Effector memory CD4-positive, alpha-beta T cell (primary cell): Measurements from ENCODE around the gene RPRD1B.

ENCODE experiments used
- DNase-seq, 3 donors: peaks; one replicate each; pipeline ENCODE4 v3.0.0-alpha.2; 2020
- H3K27ac ChIP-seq: 2 replicates; pipeline ENCODE4 v1.7.0; 2013; ENCODE audit warnings: mild to moderate bottlenecking, low read length, moderate library complexity; ENCODE audit not compliant: insufficient read depth, poor library complexity, severe bottlenecking
- H3K27me3 ChIP-seq: replicated peaks from 2 replicates; pipeline ENCODE4 v1.7.0; 2013; ENCODE audit warnings: mild to moderate bottlenecking, low read length; ENCODE audit not compliant: insufficient read depth, control insufficient read depth, poor library complexity, severe bottlenecking
- H3K36me3 ChIP-seq: 2 replicates; pipeline ENCODE4 v1.7.0; 2013; ENCODE audit warnings: mild to moderate bottlenecking, low read length, moderate library complexity; ENCODE audit not compliant: control insufficient read depth, insufficient read depth
- H3K4me1 ChIP-seq: 2 replicates; pipeline ENCODE4 v1.7.0; 2013; ENCODE audit warnings: low read length, mild to moderate bottlenecking; ENCODE audit not compliant: control insufficient read depth, insufficient read depth, poor library complexity, severe bottlenecking
- H3K4me3 ChIP-seq: 2 replicates; pipeline ENCODE4 v1.7.0; 2013; ENCODE audit warnings: low read length, low read depth, mild to moderate bottlenecking; ENCODE audit not compliant: insufficient read depth, poor library complexity, severe bottlenecking
- H3K9me3 ChIP-seq: 2 replicates; pipeline ENCODE4 v1.7.0; 2013; ENCODE audit warnings: mild to moderate bottlenecking, low read length, moderate library complexity; ENCODE audit not compliant: control insufficient read depth

Gene RPRD1B

GRCh38 chr20:38067717-38068365 is 34.3 kb downstream of the RPRD1B start:
- H3K27me3 ChIP-seq = no peaks in the 10 kb centered on the region
- peaks cover 81% of the 10 kb centered on the region for H3K36me3 ChIP-seq
- no peaks in the 10 kb centered on the region for H3K9me3 ChIP-seq
- no peak for DNase-seq
- H3K4me3 ChIP-seq = no peak overlapping the region
- H3K27ac ChIP-seq = no peak overlapping the region
- H3K4me1 ChIP-seq = no peaks in the 10 kb centered on the region

DNA sequence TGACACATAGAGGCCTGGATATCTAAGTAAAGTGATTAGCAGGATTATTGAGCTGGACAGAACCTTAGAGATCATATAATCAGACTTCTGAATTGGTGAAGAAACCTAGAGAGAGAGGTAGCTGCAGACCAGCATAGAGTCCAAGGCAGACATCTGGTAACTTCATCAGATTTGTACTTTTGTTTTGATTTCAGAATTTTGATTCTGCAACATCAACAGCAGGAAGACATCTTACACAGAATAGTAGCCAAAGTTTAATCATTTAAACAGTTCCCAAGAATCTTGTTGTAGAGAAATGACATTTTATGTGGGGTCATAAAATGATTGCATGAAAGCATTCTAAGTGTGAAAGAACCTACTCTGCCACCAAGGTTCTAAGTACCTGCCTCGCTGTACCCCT is 39.4 kb downstream of the RPRD1B start:
- H3K4me3 ChIP-seq = no peak overlapping the region
- DNase-seq = no peak
- H3K4me1 ChIP-seq = no peaks in the 10 kb centered on the region
- peaks cover 44% of the 10 kb centered on the region for H3K36me3 ChIP-seq
- H3K9me3 ChIP-seq = no peaks in the 10 kb centered on the region
- no peaks in the 10 kb centered on the region for H3K27me3 ChIP-seq
- no peak overlapping the region for H3K27ac ChIP-seq

DNA sequence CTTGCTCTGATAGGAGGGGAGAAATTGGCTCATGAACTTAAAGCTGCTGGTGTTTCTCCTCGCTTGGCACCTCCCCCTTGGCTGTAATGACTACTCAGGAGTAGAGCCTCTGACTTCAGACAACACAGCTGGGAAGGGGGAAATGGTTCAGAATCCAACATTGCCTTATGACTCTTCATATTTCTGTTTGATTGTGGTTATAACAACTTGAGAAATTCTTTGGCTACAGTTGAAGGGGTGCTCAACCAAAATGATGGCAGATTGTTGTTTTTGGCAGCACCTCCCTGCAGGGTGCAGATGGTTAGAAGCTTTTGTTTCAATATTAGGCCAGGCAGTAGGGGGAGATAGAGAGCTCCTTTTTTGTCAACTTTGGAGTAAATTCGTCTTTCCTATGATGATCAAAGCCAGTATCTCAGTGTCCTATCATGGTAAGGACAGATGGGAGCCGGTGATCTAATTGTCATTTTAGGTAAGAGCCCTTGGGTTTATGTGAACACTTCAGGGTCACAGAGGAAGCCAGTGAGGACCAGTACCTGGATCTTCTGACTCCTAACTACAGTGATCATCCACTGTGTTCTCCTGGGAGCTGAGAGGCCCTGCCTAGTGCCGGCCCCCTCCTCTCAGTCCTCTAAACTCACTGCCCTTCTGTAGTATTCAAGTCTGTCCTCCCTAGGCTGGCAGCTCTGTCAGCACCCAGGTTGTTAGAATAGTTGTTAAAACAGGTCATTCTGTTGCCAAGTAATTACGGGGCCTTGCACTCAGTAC is 39.9 kb downstream of the RPRD1B start:
- Histone ChIP-seq H3K27ac (no peak overlapping the region), H3K9me3 (no peaks in the 10 kb centered on the region), H3K36me3 (peaks cover 44% of the 10 kb centered on the region)

GRCh38 chr20:38075161-38075998 is 41.8 kb downstream of the RPRD1B start:
- Histone ChIP-seq H3K27ac (no peak overlapping the region), H3K27me3 (no peaks in the 10 kb centered on the region), H3K36me3 (peaks cover 35% of the 10 kb centered on the region), H3K4me1 (no peaks in the 10 kb centered on the region), H3K9me3 (no peaks in the 10 kb centered on the region), H3K4me3 (no peak overlapping the region)
- no peak for DNase-seq

More for the DNA sequence above, 39.9 kb downstream of the RPRD1B start:
- H3K27me3 ChIP-seq = no peaks in the 10 kb centered on the region
- no peak overlapping the region for H3K4me3 ChIP-seq
- DNase-seq = no peak
- H3K4me1 ChIP-seq = no peaks in the 10 kb centered on the region

DNA sequence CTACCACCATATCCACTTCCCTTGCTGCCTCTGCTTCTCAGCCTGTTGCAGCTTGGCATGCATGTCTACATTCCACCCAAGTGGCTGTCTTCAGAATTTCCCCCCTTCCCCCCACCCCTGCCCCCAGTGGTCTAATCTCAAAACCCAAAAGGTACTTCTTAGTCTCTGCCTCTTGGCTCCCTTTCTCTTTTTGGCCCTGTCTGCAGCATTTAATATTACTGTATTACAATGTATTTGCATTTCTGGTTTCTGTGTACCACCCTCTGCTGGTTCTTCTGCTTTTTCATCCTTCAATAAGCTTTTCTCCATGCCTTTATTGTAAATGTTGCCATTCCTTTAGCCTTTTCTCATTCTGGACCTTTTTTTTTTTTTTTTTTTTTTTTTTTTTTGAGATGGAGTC is 43.0 kb downstream of the RPRD1B start:
- DNase-seq = no peak
- Histone ChIP-seq H3K4me1 (no peaks in the 10 kb centered on the region), H3K36me3 (peaks cover 26% of the 10 kb centered on the region), H3K27ac (no peak overlapping the region), H3K27me3 (no peaks in the 10 kb centered on the region), H3K4me3 (no peak overlapping the region), H3K9me3 (no peaks in the 10 kb centered on the region)

DNA sequence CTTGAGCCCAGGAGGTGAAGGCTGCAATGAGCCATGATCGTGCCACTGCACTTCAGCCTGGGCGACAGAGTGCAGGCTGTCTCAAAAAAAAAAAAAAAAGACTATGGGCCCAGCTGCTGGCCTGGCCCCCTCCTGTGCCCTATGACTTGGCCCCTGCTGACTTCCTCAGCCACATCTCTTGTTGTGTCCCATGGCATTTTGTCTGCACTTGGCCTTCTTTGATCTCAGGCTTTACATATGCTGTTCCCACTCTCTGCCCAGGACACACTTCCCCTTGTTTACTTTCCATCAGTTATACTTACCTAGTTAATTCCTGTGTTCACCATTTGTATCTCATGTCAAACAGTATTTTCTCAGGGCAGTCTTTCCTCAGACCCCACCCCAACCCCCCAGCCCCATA is 44.5 kb downstream of the RPRD1B start:
- no peak overlapping the region for H3K27ac ChIP-seq
- no peaks in the 10 kb centered on the region for H3K9me3 ChIP-seq
- H3K4me1 ChIP-seq = no peaks in the 10 kb centered on the region
- no peak for DNase-seq
- no peaks in the 10 kb centered on the region for H3K27me3 ChIP-seq
- no peak overlapping the region for H3K4me3 ChIP-seq
- H3K36me3 ChIP-seq = peaks cover 28% of the 10 kb centered on the region

DNA sequence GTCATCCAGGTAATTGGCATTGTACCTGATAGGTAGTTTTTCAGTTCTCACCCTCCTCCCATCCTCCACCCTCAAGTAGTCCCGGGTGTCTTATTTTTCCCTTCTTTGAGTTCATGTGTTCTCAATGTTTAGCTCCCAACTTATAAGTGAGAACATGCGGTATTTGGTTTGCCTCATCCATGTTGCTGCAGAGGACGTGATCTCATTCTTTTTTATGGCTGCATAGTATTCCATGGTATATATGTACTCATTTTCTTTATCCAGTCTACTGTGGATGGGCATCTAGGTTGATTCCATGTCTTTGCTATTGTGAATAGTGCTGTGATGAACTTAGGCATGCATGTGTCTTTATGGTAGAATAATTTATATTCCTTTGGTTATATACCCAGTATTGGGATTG is 45.8 kb downstream of the RPRD1B start:
- H3K9me3 ChIP-seq = no peaks in the 10 kb centered on the region
- no peak overlapping the region for H3K4me3 ChIP-seq
- no peak overlapping the region for H3K27ac ChIP-seq
- DNase-seq = no peak
- H3K4me1 ChIP-seq = no peaks in the 10 kb centered on the region
- H3K36me3 ChIP-seq = peaks cover 40% of the 10 kb centered on the region
- H3K27me3 ChIP-seq = no peaks in the 10 kb centered on the region

DNA sequence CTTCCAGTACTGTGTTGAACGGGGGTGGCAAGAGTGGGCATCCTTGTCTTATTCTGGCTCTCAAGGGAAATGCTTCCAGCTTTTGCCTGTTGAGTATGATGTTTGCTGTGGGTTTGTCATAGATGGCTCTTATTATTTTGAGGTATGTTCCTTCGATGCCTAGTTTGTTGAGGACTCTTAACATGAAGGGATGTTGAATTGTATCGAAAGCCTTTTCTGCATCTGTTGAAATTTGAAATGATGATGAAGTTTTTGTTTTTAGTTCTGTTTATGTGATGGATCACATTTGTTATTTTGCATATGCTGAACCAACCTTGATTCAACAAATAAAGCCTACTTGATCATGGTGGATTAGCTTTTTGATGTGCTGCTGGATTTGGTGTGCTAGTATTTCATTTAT is 48.0 kb downstream of the RPRD1B start:
- Histone ChIP-seq H3K4me3 (no peak overlapping the region), H3K9me3 (no peaks in the 10 kb centered on the region), H3K27me3 (no peaks in the 10 kb centered on the region), H3K36me3 (peaks cover 59% of the 10 kb centered on the region), H3K27ac (no peak overlapping the region), H3K4me1 (no peaks in the 10 kb centered on the region)
- DNase-seq = no peak

DNA sequence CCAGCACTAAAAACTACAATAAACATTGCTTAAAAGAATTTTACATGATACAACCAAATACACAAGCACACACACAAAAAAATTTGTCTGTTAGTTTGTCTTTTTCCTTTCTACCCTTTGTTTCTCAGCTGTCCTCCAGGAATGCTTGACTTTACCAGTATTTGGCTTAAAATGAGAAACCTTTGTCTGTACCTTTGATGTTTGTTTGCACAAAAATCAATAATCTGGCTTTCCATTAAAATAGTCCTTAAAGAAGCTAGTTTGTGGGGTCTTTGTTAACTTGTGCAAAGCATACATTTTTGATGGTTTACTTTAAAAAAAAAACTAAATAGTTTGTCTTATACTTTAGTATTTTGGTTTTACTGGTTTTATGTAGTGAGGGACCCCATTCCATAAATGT is 49.3 kb downstream of the RPRD1B start:
- Histone ChIP-seq H3K27ac (no peak overlapping the region), H3K36me3 (peaks cover 63% of the 10 kb centered on the region), H3K27me3 (no peaks in the 10 kb centered on the region), H3K4me3 (no peak overlapping the region), H3K4me1 (no peaks in the 10 kb centered on the region), H3K9me3 (no peaks in the 10 kb centered on the region)
- no peak for DNase-seq
